ENCODE measurements around the gene ASB9.
"Not testable (repeated sequence)": the region's sequence is repeated elsewhere in the genome, so short reads cannot be mapped to it uniquely, and the experiment has no call there.

ASB9 gene

DNA sequence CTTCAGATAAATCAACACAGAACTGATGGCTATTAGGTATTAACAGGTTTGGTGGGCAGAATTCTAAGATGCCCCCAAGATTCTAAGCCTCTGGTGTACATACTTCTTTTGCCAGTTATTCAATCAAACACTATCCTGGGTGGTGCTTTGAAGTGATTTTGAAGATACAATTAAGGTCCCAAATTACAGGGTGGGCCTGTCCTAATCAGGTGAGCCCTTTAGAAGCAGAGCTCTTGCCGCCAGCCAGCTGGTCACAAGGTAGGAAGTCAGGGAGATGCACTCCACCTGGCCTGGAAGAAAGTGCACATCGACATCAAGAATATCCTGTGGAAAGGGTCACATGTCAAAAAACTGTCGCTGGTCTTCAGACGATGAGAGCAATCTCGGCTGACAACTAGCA is 29.5 kb downstream of the ASB9 start:
- DNase-seq, result no peak

DNA sequence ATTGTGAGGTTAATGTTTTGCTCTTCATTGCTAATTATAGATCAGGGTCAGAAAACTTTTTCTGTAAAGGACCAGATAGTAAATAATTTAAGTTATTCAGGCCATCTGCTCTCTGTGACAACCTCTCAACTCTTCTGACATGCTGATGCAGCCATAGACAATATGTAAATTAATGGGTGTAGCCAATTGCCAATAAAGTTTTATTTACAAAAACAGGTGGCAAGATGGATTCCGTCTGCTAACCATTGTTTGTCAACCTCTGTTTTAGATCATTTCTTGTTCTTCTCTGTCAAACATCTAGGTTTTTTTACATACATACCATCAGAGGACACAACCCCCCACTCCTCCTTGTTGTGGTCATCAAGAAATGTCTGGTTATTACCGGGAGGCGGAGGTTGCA is 33.7 kb downstream of the ASB9 start:
- no peak for DNase-seq

DNA sequence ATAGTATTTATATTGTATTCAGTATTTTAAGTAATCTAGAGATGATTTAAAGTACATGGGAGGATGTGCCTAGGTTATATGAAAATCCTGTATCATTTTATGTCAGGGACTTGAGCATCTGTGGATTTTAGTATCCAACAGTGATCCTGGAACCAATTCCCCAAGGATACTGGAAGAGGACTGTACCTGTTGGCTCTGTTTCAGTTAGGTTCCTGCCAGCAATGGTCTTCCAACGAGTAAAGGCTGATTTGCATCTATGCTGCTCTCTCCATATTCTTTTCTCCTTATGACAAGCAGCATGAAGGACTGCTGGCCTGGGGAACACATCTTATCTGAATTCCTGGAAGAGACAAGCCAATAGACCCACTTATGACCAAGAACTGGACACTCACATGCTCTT is 34.9 kb downstream of the ASB9 start:
- DNase-seq, result no peak

DNA sequence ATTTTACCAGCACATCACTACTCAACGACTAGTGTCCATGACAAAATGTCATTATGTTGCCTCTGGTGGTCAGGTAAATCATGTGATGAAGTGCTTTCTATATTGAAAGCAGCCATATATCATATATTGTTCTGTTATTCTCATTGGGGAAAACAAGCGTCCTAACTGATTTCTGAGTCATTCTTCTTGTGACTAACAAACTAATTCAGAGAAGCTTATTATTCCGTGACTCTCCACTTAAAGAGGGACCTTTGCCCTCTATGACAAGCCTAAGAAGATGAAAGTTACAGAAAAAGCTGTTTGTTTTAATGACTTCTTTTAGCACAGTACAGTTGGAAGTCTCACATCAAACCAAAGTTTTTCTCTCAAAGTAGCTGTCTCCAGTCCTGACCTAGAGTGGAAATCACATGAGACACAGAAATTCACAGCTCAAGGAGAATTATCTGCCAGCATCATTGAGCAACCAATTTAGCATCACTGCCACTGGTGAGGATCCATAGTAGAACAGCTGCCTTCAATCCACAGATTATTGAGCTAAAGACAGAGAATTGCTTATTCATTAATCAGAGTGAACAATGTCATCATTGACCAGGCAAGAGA is 36.4 kb downstream of the ASB9 start:
- no peak for DNase-seq

DNA sequence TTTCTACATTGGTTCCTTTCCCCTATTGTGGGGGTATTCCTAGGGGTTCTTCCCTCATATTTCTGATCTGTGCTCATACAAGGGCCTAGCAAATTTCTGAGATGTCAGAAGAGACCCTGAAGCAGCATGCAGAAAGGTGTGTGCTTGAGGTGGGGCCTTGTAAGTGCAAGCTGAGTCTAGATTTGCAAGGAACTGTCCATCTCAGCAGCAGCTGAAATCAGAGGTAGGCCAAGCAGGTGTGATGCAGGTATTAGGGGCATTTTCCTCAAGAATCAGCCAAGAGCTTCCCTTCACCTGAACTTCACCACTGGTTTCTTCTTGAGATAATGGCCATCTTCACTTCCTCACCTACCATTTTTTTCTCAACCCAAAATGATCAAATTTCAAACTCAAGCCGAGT is 45.1 kb downstream of the ASB9 start:
- DNase-seq, result no peak

DNA sequence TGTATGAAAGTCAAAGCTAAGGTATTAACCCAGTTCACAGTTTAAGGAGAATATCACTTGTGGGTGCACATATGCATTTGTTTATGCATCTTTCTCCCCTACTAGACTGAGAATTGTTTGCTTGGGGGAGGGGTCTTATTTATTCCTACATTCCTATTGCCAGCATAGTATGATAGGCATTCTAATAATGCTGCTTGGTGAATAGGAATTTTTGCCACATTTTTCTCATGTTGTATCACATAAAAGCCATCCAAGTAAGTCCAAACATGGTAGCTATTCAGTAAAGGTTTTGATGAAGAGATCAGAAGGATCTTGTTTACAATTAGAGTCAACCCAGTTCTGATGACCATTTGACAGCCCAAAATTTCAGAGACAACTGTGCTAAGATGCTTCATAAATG is 48.6 kb downstream of the ASB9 start:
- DNase-seq, result no peak

DNA sequence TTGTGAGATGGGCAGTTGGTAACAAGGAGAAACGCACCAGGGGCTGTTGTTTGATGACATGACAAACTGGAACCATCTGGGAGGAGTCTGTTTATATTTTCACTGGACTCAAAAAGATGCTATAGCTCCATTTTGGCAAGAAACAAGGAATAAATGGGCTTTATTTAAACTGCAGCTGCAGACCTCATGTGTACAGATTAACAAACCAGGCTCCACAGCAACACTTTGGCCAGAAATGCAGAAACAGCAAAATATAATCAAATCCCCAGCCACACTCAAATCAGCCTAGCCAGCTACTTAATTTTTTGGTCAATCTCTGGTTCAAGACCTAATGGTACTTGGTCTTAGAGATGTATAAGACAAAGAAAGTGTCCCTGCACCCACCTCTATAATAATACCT is 52.7 kb downstream of the ASB9 start:
- DNase-seq, result no peak

DNA sequence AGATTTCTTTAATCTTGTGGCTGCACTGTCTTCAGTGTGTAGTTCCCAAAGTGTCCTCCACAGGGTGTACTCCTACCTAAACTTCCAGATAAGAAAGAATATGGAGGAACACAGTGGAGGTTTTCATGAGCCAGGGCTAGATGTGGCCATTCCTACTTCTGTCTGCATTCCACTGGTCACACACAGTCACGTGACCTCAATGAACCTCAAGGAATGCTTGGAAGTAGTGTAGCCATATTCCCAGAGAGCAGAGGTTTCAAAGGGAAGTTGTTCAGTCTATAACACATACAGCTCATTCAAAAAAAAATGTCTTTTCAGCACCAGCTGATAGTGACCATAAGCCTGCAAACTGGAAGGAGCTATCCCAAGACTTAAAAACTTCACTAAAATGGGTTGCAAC is 53.6 kb downstream of the ASB9 start:
- no peak for DNase-seq

DNA sequence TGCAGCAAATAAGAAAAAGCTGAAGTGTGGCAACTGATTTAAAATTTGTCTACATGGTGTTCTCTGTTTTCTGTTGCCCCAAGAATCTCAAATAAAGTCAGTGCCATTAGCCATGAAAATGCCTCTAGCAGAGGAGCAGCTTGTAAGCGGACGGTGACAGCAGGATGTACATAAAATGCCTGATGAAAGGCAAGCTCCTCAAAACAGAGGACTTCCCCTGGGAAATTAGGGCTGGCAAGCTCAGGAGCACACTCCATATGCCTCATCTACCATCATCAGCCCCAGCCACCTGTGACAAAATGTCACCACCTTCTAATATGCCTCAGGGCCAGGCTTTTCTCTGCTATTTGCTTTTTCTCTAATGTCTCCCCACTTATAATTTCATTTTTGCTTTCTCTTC is 54.5 kb downstream of the ASB9 start:
- DNase-seq, result no peak

DNA sequence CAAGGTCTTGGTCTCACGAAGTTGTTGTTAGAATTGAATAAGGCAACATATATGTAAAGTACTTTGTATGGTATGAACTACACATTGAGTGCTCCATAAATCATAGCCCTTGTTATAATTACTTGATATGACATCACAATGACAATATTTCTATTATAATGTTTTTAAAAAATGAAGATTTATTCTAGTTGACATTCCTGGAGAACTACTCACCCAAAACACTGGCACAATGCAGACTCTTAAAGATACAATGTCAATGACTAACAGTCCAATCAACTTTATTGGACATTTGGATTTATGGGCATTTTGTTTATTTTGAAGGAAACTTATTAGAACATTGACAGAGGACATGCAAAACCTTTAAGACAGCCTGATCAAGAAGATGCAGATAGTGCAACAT is 55.3 kb downstream of the ASB9 start:
- no peak for DNase-seq

DNA sequence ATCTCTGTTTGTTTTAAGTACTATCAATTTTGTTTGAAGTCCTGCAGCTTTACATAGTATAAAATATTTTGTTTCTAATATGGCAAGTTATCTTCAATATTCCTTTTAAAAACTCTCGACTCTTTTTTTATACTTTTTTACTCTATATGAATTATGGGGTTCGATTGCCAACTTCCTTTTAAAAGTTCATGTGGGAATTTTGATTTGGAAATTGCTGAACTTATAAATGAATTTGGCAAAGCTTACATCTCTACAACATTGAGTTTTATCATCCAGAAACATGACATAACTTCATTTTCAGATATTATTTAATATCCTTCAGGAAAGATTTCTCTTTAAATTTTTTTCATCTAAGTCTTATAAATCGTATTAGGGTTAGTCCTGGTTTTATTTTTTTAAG is 60.8 kb downstream of the ASB9 start:
- no peak for DNase-seq

DNA sequence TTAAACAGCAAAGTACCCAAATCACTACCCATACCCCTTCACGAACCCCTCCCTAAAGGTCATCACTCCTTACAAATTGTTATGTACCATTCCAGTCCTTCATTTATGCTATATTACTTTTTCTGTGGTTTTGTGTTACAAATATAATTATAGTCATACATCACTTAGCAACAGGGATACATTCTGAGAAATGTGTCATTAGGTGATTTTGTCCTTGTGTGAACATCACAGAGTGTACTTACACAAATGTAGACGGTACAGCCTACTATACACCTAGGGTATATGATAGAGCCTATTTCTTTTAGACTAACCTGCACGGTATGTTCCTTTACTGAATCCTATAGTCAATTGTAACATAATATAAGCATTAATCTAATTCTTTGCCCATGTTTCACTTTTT is 61.9 kb downstream of the ASB9 start:
- no peak for DNase-seq

DNA sequence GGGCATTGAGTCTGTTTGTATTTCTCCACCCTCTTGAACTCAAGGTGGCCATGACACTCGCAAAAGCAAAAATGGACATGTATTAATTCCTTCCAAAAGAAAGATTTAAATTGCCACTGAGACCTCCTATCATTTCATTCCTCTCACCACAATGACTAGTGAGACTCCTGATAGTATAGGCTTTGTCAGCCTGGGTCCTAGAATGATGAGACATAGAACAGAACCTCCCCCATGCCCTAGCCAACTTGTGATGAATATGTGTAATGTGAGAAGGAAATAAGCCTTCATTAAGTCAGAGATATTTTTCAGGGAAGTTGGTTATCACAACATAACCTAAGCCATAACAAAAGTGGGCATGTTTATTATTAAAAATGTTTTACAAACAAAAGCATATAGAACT is 62.5 kb downstream of the ASB9 start:
- peak; percentile 2 for DNase-seq

DNA sequence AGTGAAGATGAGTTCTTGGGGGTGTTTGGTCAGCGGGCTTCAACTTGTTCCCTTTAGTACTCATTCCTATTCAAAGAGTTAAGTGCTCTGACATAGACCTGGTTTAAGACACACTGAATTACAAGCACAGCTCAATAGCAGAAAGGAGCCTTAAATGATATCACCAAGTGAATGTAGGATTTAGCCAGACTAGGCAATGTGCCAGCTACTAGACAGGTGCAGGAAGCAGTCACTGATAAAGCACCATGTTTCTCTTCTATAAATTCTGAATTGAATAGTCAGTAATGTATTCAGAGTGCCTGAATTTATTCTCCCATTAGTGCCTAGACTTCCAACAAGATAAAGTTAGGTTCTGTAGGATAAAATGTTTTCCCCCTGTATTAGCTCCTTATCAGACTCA is 63.6 kb downstream of the ASB9 start:
- DNase-seq, result peak; percentile 62

DNA sequence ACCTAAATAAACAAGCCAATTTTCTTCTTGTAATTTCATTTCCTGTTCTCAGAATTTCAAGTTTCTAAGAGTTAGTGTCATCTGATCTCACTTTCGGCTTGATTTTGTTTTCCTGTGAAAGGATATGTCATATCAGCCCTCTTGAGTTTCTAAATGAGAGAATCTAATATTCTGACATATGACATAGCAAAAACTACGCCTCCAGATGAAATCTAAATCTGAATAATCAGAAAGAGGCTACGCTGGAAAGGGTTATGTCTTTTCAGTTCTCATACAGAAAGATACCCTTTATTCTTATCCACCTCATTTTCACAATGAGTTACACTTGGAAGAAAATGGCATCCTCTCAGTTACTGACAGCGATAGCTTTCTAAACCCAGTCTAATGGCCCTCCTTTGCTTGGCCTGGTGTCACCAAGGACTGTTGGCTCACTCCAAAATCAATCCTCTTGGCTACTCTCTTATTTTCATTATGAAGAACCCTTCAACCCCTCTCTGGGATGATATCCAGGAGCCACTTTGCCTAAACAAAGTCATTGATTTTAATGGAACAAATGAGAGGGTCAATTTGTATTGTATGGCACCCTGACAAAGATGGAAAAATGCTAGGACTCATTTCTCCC is 65.6 kb downstream of the ASB9 start:
- no peak for DNase-seq

DNA sequence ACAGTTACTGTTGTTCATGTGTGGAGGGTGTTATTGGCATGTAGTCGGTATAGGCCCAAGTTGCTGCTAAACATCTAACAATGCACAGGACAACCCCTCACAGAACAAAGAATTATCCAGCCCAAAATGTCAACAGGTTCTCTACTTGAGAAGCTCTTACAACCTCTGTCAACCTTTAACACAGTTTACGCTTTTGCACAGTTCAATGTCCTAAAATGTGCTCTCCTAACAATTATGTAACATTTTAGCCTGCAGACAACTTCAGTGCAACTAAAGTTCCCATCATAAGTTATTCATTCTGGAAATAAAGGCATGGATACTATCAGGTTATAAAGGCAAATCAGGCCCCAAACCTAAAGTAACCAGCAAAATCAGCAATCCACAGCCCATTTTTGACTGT is 66.2 kb downstream of the ASB9 start:
- no peak for DNase-seq

DNA sequence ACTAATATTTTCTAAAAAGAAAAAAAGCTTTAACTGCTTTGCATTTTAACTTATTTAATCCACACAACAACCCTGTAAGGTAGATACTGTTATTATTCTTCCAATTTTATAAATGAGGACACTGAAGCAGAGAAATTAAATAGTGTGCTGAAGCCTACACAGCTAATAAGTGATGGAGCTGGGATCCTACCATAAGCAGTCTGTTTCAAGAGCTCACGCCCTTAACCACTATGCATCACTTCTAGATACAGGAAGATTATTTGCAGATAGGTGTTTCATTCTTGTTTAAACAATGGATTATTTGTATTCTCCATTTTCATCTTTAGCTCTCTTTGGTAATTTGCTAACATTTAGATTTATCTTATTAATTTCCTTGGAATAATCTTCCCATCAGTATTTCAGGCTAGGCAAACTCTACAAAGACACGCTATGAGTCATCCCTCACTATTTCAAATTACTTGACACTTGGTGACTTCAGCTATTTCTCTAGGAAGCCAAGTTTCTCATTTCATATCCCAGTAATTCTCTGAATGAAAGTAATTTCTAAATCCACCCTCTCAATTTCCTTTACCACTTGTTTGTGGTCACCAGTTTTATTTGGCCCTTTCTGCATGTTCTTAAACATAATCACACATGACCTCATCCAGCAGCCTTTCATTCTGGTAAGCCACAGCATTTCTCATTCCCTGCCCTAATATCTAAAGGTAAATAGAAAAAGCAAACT is 67.3 kb downstream of the ASB9 start:
- no peak for DNase-seq

DNA sequence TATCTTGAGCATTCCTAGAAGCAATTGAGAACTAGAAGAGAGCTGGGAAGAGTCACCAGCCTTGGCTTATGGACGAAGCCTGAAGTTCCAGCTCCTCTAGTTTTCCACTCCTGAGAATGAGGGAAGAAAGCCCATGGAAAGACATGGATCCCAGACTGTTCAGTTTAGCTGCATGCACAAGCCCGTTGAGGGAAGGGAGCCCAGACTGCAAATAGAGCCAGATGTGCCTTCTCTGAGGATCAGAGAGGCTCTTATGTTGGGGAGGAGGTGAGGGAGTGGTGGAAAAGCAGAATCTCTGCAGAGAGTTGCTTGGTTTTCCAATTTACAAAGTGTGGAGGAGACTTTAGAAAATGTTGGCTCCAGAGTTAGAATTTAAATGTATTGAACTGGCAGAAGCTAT is 69.0 kb downstream of the ASB9 start:
- DNase-seq, result no peak

DNA sequence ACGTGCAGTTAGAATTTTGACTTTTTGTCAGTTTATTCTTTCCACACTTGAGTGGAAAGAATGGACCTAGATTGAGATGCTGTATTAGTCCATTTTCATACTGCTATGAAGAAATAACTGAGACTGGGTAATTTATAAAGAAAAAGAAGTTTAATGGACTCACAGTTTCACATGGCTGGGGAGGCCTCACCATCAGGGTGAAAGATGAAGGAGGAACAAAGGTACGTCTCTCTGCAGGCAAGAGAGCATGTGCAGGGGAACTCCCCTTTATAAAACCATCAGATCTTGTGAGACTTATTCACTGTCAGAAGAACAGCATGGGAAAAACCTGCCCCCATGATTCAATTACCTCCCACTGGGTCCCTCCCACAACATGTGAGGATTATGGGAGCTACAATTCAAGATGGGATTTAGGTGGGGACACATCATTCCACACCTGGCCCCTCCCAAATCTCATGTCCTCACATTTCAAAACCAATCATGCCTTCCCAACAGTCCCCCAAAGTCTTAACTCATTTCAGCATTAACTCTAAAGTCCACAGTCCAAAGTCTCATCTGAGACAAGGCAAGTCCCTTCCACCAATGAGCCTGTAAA is 71.2 kb downstream of the ASB9 start:
- DNase-seq, result not testable (repeated sequence)

DNA sequence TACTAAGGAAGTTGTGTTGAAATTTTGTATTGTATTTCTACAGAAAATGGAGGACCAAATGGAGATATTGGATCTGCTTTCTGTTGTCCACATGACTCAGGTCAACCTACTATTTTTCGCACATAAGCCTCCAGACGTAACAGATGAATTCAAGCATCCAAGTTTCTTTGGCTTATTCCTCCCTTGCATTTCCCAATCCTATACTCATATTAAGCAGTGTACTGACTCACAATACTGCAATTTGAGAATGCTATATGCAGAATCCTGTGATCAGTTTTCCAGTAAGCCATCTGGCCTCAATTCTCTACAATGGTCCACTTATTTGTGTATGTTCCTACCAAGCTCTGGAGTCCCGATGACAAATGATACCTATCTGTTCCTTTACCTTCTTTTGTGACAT is 75.7 kb downstream of the ASB9 start:
- no peak for DNase-seq

Data from DMS53 (cell line).